HG03045 (cell line): ENCODE results near the gene FAM217B.

Experiments
- ATAC-seq: cut with Tn5 transposase; IDR thresholded peaks from one replicate; pipeline ENCODE4 v1.9.1; 2021; ENCODE audit warnings: mild to moderate bottlenecking, moderate library complexity; ENCODE audit not compliant: unreplicated experiment

The FAM217B gene, protein sequence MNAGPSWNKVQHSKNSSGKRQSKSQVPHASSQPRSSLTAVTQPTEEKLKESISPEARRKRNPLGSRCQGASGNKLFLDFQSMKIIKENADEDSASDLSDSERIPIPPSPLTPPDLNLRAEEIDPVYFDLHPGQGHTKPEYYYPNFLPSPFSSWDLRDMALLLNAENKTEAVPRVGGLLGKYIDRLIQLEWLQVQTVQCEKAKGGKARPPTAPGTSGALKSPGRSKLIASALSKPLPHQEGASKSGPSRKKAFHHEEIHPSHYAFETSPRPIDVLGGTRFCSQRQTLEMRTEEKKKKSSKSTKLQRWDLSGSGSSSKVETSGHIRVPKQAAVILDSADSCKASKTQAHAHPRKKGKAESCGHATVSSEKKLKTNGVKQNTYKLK

DNA sequence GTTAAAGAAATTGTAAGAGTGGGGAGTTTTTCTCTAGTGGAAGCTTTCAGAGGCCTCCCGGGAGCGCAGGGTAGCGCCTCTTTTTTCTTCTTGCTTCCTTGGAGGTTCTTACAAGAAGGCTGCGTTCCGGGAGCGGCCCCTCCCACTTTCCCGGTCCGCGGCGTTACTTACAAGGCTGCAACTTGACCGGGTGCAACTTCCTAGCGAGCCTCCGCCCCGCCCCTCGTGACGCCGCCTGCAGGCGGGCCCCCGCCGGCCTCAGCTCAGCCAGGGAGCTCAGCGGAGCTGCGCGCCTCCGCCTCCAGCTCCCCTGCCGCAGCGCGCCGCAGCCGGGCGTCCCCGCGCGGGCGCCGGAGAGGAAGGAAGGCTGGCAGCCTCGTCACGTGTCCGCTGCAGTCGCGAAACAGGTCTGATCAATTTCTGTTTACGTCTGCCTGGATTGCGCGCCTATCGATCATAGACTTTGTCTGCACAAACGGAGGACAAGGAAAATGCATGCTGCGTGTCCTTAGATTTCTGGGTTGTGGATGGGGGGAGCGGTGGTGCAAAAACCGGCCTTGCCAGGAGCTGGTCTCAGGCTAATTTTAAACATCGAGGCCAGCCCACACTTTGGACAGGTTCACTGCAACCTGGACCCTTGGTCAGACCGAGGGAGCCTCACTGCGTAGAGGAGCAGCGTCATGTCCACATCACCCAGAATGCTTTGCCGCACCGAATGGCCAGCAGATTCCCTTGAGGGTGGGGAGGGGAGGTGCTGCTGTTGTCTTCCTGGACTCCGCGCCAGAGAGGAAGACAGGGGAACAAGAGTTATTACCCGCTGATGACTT lies at the start of gene FAM217B, which contains the start of gene PPP1R3D:
FAM217B (plus strand) TSS at position 261 of the 827 bp plus-strand sequence. CDS start 3,555 bp downstream, outside the sequence.
PPP1R3D (minus strand) TSS at position 177 of the 827 bp plus-strand sequence. CDS start 374 bp downstream, outside the sequence.
- ATAC-seq, result peak; percentile 95

- ATAC-seq, result no peak
These were observed 48.6 kb upstream of the FAM217B start for GRCh38 chr20:59891581-59891980.

- no peak for ATAC-seq
These were observed 44.3 kb upstream of the FAM217B start for GRCh38 chr20:59895908-59896307.

DNA sequence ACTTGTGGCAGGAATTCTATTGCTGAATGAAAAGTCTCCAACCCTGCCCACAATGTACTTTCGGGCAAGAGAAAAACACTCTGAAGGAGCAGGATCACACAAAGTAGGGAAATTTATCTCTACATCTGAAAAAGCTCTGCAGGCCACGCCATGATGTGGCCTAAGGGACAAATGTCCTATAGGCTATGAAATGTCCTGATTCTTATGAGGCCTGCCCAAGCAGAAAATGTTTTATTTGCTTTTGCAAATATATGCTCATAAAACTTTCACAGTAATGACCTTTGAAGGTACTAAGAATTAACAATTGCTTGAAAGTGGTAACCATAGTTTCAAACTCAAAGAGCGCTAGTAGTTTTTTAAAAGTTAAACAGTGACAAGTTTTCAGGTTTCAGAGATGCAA lies 37.7 kb upstream of the FAM217B start:
- no peak for ATAC-seq

- ATAC-seq, result no peak
These were observed 36.6 kb upstream of the FAM217B start for GRCh38 chr20:59903621-59904020.

GRCh38 chr20:59908855-59909254 lies 31.3 kb upstream of the FAM217B start:
- no peak for ATAC-seq

- ATAC-seq, result no peak
These were observed 29.1 kb upstream of the FAM217B start for GRCh38 chr20:59911041-59911440.

DNA sequence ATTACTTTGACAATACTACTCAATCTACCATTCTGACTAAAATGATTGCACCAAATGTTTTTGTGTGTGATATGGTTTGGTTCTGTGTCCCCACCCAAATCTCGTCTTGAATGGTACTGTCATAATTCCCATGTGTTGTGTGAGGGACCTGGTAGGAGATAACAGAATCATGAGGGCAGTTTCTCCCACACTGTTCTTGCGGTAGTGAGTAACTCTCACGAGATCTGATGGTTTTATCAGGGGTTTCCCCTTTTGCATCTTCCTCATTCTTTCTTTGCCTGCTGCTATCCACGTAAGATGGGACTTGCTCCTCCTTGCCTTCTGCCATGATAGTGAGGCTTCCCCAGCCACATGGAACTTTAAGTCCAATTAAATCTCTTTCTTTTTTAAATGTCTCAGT lies 27.6 kb upstream of the FAM217B start:
- ATAC-seq, result no peak

- no peak for ATAC-seq
These were observed 19.2 kb upstream of the FAM217B start for GRCh38 chr20:59920944-59921343.

GRCh38 chr20:59923514-59923913 lies 16.7 kb upstream of the FAM217B start:
- no peak for ATAC-seq

DNA sequence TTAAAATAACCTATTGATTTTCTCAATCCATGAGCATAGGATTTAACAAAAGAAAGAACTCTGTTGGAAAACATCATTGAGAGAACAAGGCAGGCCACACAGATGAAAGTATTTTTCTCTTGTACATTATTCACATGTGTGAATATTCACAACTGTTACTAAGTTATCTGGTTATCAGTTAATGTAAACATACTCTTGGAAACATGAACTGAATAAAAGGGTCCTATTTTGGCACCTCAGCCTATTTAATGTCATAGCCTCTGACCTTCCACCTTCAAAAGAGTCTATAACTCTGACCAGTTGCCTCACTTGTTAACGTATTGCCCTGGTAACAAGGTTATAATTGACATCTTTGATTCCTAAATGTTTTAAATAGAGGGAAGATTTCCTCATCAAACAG lies 14.8 kb upstream of the FAM217B start:
- no peak for ATAC-seq

DNA sequence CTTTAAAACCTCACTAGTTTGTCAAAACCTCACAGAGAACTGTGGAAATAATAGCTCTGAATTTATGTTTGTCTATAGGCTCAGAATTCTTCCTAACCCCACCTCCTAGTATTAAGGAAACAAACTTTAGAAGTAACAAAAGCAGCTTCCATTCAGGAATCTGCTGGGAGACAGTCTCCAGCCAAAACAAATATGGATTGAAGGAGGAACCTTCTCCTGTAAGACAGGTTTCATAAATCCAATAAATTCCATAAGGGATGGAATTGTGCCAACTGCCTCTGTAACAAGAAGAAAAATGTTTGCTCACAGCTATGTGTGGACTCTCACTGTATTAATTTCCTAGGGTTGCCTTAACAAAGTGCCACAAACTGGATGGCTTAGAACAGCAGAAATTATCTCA lies 14.3 kb upstream of the FAM217B start:
- ATAC-seq, result no peak

GRCh38 chr20:59931511-59932312 lies 8.5 kb upstream of the FAM217B start:
- no peak for ATAC-seq

GRCh38 chr20:59932616-59933295 lies 7.4 kb upstream of the FAM217B start:
- ATAC-seq, result no peak

DNA sequence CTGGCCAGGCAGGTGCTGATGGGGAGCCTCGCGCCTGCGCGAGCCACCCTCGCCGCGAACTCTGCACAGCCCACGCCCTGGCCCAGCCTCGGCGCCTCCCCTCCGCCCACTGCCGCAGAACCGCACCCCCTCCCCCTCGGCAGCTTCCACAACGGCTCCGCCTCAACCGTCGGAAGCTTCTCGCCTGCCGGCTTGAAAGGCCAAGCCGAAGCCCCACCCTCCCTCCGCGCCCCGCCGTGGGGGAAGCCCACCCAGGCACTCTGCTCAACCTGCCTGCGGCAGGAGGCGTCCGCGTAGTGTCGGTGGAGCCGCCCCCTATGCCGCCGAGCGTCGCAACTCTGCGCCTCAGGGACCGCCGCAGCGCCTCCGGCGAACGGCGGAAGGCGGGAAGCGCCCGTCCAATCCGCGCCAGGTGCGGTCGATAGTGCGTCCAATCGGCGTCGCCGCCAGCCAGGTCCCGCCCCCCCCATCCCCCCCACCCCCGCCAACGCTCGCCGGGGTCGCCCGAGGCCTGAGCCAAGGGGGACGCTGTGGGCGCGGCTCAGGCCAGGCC lies 6.8 kb upstream of the FAM217B start, which contains the start of gene SYCP2:
SYCP2 (minus strand) TSS at position 342 of the 553 bp plus-strand sequence. CDS start 11,224 bp downstream, outside the sequence.
- peak; percentile 54 for ATAC-seq

- peak; percentile 92 for ATAC-seq
These were observed 6.2 kb upstream of the FAM217B start for GRCh38 chr20:59933849-59934585.

DNA sequence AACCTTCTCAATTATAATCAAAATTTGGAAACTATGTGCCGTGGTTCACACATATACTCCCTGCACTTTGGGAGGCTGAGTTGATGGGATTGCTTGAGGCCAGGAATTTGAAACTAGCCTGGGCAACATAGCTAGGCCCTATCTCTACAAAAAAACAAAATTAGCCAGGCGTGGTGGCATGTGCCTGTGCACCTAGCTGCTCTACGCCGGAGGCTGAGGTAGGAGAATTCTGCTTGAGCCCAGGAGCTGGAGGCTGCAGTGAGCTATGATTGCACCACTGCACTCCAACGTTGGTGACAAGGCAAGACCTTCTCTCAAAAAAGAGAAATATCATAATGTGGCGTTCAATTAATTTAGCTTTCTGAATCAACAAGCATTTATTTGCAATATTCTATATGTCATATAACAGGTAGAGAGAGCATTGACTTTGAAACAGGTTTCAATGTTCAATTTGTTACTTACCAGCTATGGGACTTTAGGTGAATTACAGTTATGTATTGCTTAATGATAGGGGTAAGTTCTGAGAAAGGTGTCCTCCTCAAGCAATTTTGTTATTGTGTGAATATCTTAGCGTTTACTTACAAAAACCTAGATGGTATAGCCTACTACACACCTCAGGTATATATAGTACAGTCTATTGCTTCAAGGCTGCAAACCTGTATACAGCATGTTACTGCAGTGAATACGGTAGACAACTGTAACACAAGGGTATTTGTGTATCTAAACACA lies 4.6 kb upstream of the FAM217B start:
- ATAC-seq, result no peak

DNA sequence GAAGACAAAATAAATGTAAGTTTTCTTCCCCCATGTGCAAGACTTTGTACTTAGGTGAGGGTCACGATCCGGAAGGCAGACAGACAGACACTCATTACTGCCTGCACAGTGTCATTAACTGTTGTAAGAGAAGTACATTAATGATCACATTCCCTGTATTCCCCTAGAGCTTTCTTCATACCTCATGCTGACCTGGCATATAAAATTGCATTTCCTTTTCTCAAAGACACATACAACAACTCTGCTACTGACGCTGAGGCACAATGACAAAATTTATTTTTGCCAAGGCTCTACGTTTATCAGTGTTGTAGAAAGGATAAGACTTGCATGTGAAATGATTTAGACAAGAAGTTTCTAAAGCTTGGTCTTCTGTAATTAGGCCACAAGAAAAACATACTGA lies 3.8 kb upstream of the FAM217B start:
- ATAC-seq, result no peak

GRCh38 chr20:59937150-59937549 lies 3.0 kb upstream of the FAM217B start:
- ATAC-seq, result no peak
